ENCODE measurements around the gene CLDN15.
A peak's percentile ranks its signal among the peaks of the same experiment; 100 is the strongest.

The CLDN15 gene

DNA sequence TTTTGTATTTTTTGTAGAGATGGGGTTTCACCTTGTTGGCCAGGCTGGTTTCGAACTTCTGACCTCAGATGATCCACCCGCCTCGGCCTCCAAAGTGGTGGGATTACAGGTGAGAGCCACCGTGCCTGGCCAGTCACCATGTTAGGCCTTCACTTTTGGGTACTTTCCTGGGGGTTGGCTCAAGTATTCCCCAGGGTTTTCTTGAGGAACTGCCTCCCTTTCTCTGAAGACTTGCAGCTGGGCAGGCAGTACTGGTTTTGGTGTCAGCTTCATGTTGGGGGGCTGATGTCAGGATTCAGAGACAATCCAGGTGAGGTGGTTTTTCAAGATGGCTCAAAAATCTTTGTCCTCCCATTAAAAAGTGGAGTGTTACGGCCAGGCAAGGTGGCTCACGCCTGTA lies 12.0 kb downstream of the CLDN15 start:
- TF ChIP-seq ZFX (IDR thresholded peaks at IDR 0.05; ENCODE audit: borderline replicate concordance) = no peak
- TF ChIP-seq, protein P1, sequence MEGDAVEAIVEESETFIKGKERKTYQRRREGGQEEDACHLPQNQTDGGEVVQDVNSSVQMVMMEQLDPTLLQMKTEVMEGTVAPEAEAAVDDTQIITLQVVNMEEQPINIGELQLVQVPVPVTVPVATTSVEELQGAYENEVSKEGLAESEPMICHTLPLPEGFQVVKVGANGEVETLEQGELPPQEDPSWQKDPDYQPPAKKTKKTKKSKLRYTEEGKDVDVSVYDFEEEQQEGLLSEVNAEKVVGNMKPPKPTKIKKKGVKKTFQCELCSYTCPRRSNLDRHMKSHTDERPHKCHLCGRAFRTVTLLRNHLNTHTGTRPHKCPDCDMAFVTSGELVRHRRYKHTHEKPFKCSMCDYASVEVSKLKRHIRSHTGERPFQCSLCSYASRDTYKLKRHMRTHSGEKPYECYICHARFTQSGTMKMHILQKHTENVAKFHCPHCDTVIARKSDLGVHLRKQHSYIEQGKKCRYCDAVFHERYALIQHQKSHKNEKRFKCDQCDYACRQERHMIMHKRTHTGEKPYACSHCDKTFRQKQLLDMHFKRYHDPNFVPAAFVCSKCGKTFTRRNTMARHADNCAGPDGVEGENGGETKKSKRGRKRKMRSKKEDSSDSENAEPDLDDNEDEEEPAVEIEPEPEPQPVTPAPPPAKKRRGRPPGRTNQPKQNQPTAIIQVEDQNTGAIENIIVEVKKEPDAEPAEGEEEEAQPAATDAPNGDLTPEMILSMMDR (IDR thresholded peaks at IDR 0.05) = no peak
- no peak overlapping the region for H3K27ac ChIP-seq

GRCh38 chr7:101223528-101223927 lies 14.1 kb downstream of the CLDN15 start:
- H3K27ac ChIP-seq = no peak overlapping the region
- TF ChIP-seq, protein P1 (IDR thresholded peaks at IDR 0.05) = no peak
- no peak for TF ChIP-seq ZFX (IDR thresholded peaks at IDR 0.05; ENCODE audit: borderline replicate concordance)

DNA sequence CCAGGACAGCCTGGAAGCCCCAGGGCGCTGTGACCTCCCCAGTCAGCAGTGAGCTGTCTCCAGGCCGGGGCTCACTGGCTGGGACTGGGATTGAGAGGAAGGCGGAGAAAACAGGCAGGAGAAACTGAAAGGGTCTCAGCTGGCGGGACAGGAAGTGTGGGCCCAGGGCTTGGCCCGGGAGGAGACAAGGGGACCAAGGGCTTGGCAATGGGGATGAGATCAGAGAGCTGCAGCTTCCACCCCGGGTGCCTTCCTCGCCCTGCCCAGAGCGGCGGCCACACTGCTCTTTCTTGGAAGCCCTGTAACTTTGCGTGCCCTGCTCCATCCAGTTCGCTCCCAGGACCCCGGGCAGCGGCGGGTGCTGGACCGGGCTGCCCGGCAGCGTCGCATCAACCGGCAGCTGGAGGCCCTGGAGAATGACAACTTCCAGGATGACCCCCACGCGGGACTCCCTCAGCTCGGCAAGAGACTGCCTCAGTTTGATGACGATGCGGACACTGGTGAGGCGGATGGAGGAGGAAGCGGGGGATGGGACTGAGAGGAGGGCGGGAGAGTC lies 15.2 kb downstream of the CLDN15 start:
- no peak overlapping the region for H3K27ac ChIP-seq
- no peak for TF ChIP-seq ZFX (IDR thresholded peaks at IDR 0.05; ENCODE audit: borderline replicate concordance)
- TF ChIP-seq, protein P1 (IDR thresholded peaks at IDR 0.05) = no peak

- no peak overlapping the region for H3K27ac ChIP-seq
These were observed 17.3 kb downstream of the CLDN15 start for GRCh38 chr7:101220295-101220694.

DNA sequence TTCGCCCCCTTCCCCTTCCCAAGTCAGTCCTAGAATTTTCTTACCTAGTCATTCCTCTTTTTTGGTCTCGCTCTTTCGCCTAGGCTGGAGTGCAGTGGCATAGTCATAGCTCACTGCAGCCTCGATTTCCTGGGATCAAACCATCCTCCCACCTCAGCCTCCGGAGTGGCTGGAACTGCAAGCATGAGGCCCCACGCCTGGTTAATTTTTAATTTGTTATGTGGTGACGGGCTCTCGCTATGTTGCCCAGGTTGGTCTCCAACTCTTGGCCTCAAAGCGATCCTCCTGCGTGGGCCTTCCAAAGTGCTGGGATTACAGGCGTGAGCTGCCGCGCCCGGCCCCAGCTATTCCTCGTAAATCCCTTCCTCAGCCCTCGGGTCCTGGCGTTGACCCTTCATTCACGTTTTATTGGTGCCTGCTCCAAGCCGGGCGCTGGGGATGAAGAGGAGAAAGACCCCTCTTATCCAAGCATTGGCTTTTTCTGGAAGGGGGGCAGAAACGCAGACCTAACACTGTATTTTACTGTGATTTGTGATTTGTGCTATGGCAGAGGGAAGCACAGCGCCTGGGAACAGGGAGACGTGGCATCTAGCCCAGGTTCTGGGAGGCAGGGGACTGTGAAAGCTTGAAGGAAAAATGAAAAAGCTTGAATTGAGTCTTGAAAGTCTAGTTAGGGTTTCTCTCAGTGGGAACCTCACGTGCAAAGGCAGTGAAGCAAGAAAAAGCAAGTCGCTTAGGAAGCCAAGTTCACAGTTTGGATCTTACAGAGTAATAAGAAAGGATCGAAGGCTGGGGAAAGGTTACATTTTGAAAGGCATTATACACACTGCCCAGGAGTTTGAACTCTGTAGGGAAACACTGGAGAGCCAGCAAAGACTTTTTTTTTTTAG lies 19.1 kb downstream of the CLDN15 start:
- peak overlapping the region; percentile 94 for H3K27ac ChIP-seq
- TF ChIP-seq, protein P1 (IDR thresholded peaks at IDR 0.05) = no peak

More at GRCh38 chr7:101220295-101220694, 17.3 kb downstream of the CLDN15 start:
- no peak for TF ChIP-seq ZFX (IDR thresholded peaks at IDR 0.05; ENCODE audit: borderline replicate concordance)

- peak within 1 kb of the TSS; percentile 94 for H3K27ac ChIP-seq
- no peak for TF ChIP-seq ZFX (IDR thresholded peaks at IDR 0.05; ENCODE audit: borderline replicate concordance)
- TF ChIP-seq, protein P1 (IDR thresholded peaks at IDR 0.05) = peak; percentile 33; the same call in 1 of the 2 replicates
These were observed 20.0 kb downstream of the CLDN15 start, which contains the start of the genes PLOD3 and ZNHIT1 for GRCh38 chr7:101217388-101218235. PLOD3 (minus strand) TSS chr7:101217581; CDS start chr7:101217274, 307 bp downstream. ZNHIT1 (plus strand) TSS chr7:101218165; CDS start chr7:101218196, 31 bp downstream.

DNA sequence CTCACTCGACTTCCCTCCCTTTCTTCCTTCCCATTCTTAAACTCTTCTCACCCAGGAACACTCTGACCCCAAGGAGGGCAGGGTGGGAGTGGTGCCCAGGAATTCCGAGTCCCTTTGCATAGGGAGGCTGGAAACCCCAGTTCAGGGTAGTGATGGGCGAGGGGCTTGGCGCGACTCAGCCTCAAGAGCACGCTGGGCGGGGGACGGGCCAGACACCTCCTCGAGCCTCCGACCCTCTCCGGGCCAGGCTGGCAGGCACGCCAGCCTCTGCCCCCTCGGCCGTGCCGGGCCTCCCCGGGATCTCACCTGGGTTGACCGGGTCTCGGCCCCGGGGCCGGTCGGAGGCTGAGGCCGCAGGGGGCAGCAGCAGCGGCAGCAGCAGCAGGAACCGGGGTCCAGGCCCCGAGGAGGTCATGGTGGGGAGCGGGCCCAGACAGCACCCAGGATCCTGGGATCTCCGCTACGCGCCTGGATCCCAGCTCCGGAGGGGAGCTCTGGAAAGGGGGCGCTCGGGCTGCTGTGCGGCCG lies 20.7 kb downstream of the CLDN15 start:
- TF ChIP-seq, protein P1 (IDR thresholded peaks at IDR 0.05) = peak; percentile 40; the same call in 1 of the 2 replicates
- TF ChIP-seq ZFX (IDR thresholded peaks at IDR 0.05; ENCODE audit: borderline replicate concordance) = no peak
- peak overlapping the region; percentile 94 for H3K27ac ChIP-seq
